PFSK-1 (cell line): ENCODE data around the gene PRDM1.

Source experiments
- FOXP2 ChIP-seq: optimal IDR thresholded peaks from 2 replicates; pipeline ENCODE3; 2011; ENCODE audit warnings: borderline replicate concordance, control low read depth, inconsistent platforms; ENCODE audit not compliant: insufficient read depth; ENCODE audit errors: extremely low read length, extremely low read depth
- POLR2AphosphoS5 ChIP-seq: IDR thresholded peaks from 2 replicates; pipeline ENCODE4 v1.6.1; 2012; ENCODE audit warnings: low read depth, mild to moderate bottlenecking, control low read depth, low read length, moderate library complexity
- SIN3A ChIP-seq: IDR thresholded peaks from 2 replicates; pipeline ENCODE4 v1.6.1; 2012; ENCODE audit warnings: mild to moderate bottlenecking, low read length, moderate library complexity, borderline replicate concordance; ENCODE audit not compliant: insufficient read depth
- TAF1 ChIP-seq: IDR thresholded peaks from 2 replicates; pipeline ENCODE4 v1.6.1; 2012; ENCODE audit warnings: low read length, control low read depth, borderline replicate concordance; ENCODE audit not compliant: insufficient read depth
- TF ChIP-seq, protein P1 (sequence below), 2 experiments: IDR thresholded peaks; 2 replicates each; pipeline versions ENCODE4 v1.6.1 to v1.8.0; 2011 to 2012; ENCODE audit warnings: low read depth in 2 of 2, low read length in 2 of 2, control low read depth in 1 of 2, inconsistent platforms in 1 of 2, mild to moderate bottlenecking in 1 of 2, moderate library complexity in 1 of 2; ENCODE audit not compliant: insufficient read depth in 1 of 2

The PRDM1 gene

DNA sequence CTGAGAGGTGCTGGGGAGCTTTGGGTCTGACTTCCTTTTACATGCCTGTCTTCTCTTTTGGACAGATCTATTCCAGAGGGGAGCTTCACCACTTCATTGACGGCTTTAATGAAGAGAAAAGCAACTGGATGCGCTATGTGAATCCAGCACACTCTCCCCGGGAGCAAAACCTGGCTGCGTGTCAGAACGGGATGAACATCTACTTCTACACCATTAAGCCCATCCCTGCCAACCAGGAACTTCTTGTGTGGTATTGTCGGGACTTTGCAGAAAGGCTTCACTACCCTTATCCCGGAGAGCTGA is 13.1 kb downstream of the PRDM1 start:
- TF ChIP-seq POLR2AphosphoS5 (no peak), TAF1 (no peak), FOXP2 (no peak), SIN3A (no peak)
- TF ChIP-seq, protein P1, sequence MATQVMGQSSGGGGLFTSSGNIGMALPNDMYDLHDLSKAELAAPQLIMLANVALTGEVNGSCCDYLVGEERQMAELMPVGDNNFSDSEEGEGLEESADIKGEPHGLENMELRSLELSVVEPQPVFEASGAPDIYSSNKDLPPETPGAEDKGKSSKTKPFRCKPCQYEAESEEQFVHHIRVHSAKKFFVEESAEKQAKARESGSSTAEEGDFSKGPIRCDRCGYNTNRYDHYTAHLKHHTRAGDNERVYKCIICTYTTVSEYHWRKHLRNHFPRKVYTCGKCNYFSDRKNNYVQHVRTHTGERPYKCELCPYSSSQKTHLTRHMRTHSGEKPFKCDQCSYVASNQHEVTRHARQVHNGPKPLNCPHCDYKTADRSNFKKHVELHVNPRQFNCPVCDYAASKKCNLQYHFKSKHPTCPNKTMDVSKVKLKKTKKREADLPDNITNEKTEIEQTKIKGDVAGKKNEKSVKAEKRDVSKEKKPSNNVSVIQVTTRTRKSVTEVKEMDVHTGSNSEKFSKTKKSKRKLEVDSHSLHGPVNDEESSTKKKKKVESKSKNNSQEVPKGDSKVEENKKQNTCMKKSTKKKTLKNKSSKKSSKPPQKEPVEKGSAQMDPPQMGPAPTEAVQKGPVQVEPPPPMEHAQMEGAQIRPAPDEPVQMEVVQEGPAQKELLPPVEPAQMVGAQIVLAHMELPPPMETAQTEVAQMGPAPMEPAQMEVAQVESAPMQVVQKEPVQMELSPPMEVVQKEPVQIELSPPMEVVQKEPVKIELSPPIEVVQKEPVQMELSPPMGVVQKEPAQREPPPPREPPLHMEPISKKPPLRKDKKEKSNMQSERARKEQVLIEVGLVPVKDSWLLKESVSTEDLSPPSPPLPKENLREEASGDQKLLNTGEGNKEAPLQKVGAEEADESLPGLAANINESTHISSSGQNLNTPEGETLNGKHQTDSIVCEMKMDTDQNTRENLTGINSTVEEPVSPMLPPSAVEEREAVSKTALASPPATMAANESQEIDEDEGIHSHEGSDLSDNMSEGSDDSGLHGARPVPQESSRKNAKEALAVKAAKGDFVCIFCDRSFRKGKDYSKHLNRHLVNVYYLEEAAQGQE (IDR thresholded peaks at IDR 0.05; ENCODE audit: insufficient read depth in 1 of 2, low read depth in 2 of 2, low read length in 2 of 2): no peak

DNA sequence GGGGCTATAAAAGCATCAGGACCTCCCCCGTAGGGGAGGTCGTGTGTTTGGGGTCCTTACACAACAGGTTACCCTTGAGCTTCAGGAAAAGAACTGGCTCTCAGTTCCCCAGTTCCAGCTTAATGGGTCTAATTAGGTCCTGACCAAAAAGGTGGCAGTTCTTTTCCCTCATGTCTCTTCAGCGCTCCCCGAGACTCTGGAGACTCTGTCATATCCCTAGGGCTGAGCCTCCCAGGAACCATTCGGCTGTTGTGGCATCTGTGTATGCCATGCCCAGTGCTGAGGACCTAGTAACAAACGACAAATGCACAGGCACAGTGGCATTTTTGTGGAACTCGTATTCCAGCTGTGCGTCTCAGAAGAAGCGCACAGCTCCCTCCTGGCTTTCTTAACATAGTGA is 14.6 kb downstream of the PRDM1 start:
- no peak for TF ChIP-seq POLR2AphosphoS5

DNA sequence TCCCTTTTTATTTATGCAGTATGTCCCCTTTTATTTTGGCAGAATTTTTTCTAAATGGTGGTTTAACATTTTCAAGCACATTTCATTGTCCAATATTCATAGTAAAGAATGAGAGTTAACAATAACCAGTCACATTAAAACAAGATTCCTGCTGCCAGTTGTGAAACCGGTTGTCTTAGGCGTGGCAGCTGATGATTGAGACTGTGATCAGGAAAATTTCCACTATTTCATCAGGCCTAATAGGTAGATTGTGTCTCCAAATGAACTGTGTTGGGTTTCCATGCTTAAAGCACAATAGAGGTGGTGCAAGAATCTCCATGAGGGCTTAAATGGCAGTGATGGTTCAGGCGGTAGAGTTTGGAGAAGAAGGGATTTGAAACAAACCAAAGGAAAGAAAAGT is 15.3 kb downstream of the PRDM1 start:
- TF ChIP-seq POLR2AphosphoS5: no peak
- no peak for TF ChIP-seq FOXP2
- TF ChIP-seq, protein P1 (IDR thresholded peaks at IDR 0.05; ENCODE audit: insufficient read depth in 1 of 2, low read depth in 2 of 2, low read length in 2 of 2): no peak
- no peak for TF ChIP-seq TAF1
- TF ChIP-seq SIN3A: no peak

DNA sequence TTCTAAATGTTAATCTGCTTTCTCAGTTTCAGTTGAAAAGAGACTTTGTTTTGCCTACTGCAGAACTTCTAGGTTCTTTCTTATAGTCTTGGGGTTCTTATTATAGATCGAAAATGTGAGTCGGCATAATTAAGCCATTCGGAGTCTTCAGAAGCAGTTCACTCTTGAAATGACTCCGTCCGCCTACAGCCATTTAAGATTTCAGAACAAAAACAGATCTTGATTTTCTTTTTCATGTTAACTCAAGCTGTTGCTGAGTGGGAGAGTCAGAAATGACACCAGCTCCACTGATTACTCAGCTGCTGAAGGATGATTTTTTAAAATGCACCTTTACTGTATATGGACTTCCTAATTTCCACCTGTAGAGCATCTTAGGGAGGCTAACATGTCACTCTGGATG is 15.9 kb downstream of the PRDM1 start:
- TF ChIP-seq SIN3A: no peak
- no peak for TF ChIP-seq FOXP2
- TF ChIP-seq, protein P1 (IDR thresholded peaks at IDR 0.05; ENCODE audit: insufficient read depth in 1 of 2, low read depth in 2 of 2, low read length in 2 of 2): no peak
- TF ChIP-seq TAF1: no peak
- no peak for TF ChIP-seq POLR2AphosphoS5

DNA sequence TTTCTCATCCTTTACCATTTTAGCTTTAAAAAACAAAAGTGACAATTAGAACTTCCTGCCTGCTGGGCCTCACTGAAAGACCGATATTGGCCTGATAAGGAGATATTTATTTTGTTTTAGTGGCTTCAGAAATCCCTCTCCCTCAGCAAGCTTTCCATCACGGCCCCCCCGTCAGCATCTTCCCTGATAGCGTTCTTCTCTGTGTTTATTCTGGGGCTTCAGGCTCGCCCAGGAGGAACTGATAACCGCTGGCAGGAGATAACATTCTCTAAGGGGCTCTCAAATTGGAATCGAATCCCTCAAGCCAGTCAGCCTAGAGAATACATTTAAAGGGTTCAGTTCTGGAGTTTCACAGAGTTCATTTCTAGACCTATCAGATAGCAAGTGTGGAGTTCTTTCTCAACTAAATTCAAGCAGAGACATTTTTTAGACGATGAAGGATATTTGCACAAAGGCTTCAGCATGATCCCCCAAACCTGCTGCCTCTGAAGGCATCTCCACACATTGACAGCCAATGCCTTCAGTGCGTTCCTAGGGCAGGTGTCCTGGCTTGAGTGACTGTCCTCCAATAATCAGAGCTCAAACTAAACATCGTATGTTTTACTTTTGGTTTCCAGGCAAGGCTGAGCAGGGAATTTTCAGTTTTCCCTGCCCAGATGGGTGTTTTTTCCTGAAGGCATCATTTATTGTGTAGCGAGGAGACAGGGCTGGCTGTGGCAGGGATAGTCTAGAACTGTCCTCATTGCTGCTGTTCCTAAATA is 17.0 kb downstream of the PRDM1 start:
- TF ChIP-seq TAF1 (no peak), FOXP2 (no peak), SIN3A (no peak), POLR2AphosphoS5 (no peak)
- TF ChIP-seq, protein P1 (IDR thresholded peaks at IDR 0.05; ENCODE audit: insufficient read depth in 1 of 2, low read depth in 2 of 2, low read length in 2 of 2): no peak
